ENCODE data around the gene FAM120B.

- no peak for TF ChIP-seq EZH2 (IDR thresholded peaks at IDR 0.05)
- no peak for TF ChIP-seq POLR2AphosphoS5 (IDR thresholded peaks at IDR 0.05; ENCODE audit: borderline replicate concordance, low read depth, low read length)
Measured at GRCh38 chr6:170277893-170278742, 28.4 kb upstream of the FAM120B start.

Measured in SK-N-MC (cell line).